ENCODE results near the gene PDZK1IP1.
A peak's percentile ranks its signal among the peaks of the same experiment; 100 is the strongest.

Gene PDZK1IP1

GRCh38 chr1:47184822-47185677, 4.8 kb downstream of the PDZK1IP1 start:
- TF ChIP-seq, protein P1, sequence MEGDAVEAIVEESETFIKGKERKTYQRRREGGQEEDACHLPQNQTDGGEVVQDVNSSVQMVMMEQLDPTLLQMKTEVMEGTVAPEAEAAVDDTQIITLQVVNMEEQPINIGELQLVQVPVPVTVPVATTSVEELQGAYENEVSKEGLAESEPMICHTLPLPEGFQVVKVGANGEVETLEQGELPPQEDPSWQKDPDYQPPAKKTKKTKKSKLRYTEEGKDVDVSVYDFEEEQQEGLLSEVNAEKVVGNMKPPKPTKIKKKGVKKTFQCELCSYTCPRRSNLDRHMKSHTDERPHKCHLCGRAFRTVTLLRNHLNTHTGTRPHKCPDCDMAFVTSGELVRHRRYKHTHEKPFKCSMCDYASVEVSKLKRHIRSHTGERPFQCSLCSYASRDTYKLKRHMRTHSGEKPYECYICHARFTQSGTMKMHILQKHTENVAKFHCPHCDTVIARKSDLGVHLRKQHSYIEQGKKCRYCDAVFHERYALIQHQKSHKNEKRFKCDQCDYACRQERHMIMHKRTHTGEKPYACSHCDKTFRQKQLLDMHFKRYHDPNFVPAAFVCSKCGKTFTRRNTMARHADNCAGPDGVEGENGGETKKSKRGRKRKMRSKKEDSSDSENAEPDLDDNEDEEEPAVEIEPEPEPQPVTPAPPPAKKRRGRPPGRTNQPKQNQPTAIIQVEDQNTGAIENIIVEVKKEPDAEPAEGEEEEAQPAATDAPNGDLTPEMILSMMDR (conservative IDR thresholded peaks at IDR 0.05; ENCODE audit: control insufficient read depth, insufficient read depth, low read depth, low read length) = no peak
- DNase-seq (ENCODE audit: low read depth) = no peak
- no peak overlapping the region for H3K4me3 ChIP-seq (ENCODE audit: control insufficient read depth, low read depth, low read length)

DNA sequence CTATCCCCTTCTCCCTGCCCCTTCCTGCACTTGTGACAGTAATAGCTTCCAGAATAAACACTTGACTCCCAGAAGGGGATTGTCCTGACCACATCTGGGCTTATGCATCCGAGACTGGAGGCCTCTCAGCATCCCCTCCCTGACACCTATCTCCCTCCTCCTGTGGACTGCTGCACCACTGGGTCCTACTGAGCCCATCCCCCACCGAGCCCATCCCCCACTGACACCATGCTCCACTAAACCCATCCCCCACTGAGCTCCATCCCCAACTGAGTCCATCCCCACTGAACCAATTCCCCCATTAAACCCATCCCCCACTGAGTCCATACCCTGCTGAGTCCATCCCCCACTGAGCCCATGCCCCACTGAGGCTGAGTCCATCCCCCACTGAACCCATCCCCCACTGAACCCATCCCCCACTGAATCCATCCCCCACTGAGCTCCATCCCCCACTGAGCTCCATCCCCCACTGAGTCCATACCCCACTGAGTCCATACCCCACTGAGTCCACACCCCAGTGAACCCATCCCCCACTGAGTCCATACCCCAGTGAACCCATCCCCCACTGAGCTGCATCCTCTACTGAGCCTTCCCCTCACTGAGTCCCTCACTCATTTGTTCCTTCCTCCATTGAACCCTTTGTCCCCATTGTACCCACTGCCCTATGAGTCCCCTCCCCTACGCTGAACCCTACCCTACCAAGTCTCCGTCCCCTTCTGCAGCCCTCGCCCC, 5.6 kb downstream of the PDZK1IP1 start:
- TF ChIP-seq, protein P1 (conservative IDR thresholded peaks at IDR 0.05; ENCODE audit: control insufficient read depth, insufficient read depth, low read depth, low read length) = no peak
- no peak overlapping the region for H3K4me3 ChIP-seq (ENCODE audit: control insufficient read depth, low read depth, low read length)
- DNase-seq (ENCODE audit: low read depth) = no peak

DNA sequence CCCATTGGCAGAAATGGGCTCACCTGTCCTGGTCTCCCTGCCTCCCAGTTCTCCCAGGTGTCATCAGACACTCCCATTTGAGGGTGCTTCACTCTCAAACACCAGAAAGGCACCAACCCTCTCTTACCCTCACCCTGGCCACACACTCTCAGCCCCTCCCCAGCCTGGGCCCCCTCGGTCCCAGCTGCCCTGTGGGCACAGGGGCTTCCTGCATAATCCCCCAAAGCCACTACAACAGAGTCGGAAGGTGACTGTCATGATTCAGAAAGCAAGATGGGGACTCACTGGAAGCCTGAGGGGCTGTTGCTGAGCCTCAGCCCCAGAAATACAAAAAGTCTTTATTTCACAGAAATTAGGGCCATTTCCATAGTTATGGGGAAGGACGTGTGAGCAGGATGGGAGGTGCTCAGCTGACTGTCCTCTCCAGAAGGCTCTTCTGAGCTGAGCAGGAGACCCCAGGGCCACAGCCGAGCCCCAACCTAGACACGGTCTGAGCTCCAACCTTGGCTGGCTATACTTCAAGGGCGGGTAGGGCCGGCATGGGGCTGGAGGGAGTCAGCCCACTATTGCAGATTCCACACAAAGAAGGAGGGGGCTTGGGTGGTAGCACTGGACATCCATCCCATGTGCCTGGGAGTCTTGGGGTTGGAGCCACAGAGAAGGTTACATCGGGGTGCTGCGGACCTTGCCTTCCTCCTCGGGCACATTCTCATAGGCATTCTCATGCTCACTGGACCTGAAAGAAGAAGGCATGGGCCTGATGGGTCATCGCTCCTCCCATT, 6.3 kb downstream of the PDZK1IP1 start:
- no peak overlapping the region for H3K4me3 ChIP-seq (ENCODE audit: control insufficient read depth, low read depth, low read length)
- DNase-seq (ENCODE audit: low read depth) = no peak
- TF ChIP-seq, protein P1 (conservative IDR thresholded peaks at IDR 0.05; ENCODE audit: control insufficient read depth, insufficient read depth, low read depth, low read length) = no peak

- no peak overlapping the region for H3K4me3 ChIP-seq (ENCODE audit: control insufficient read depth, low read depth, low read length)
- no peak for DNase-seq (ENCODE audit: low read depth)
- TF ChIP-seq, protein P1 (conservative IDR thresholded peaks at IDR 0.05; ENCODE audit: control insufficient read depth, insufficient read depth, low read depth, low read length) = no peak
Observed at GRCh38 chr1:47182676-47183235, 7.1 kb downstream of the PDZK1IP1 start.

GRCh38 chr1:47181955-47182675, 7.7 kb downstream of the PDZK1IP1 start:
- DNase-seq (ENCODE audit: low read depth) = peak; percentile 71
- no peak overlapping the region for H3K4me3 ChIP-seq (ENCODE audit: control insufficient read depth, low read depth, low read length)
- TF ChIP-seq, protein P1 (conservative IDR thresholded peaks at IDR 0.05; ENCODE audit: control insufficient read depth, insufficient read depth, low read depth, low read length) = no peak
